ENCODE results near the gene SPOCK1.

GRCh38 chr5:137164536-137164935 is 334.6 kb downstream of the SPOCK1 start:
- TF ChIP-seq TAF1 (IDR thresholded peaks at IDR 0.05; ENCODE audit: borderline replicate concordance, insufficient read depth, low read length) (no peak), POLR2AphosphoS5 (IDR thresholded peaks at IDR 0.05; ENCODE audit: low read depth, low read length) (no peak)
